Neuronal stem cell (in vitro differentiated cells): ENCODE results near the gene AMMECR1. TPM values are rescaled to one million over a fixed set of nuclear protein-coding genes. Genes with fewer than 3 reads are reported as not detected.

Source experiments
- DNase-seq: peaks from one replicate; pipeline ENCODE4 v3.0.0-alpha.2; 2013; ENCODE audit warnings: low spot score
- H2AFZ ChIP-seq: one replicate; pipeline ENCODE4 v1.6.1; 2013; ENCODE audit warnings: mild to moderate bottlenecking, low read length, inconsistent platforms
- H2AK5ac ChIP-seq: 2 replicates; pipeline ENCODE4 v1.6.1; 2013; ENCODE audit warnings: low read depth, mild to moderate bottlenecking, inconsistent platforms, low read length, moderate library complexity, mixed read lengths
- H2BK120ac ChIP-seq: 2 replicates; pipeline ENCODE4 v1.6.1; 2013; ENCODE audit warnings: low read depth, mild to moderate bottlenecking, inconsistent platforms, low read length, moderate library complexity, mixed read lengths
- H2BK12ac ChIP-seq: one replicate; pipeline ENCODE4 v1.6.1; 2013; ENCODE audit warnings: low read length, inconsistent platforms
- H2BK15ac ChIP-seq: 2 replicates; pipeline ENCODE4 v1.6.1; 2013; ENCODE audit warnings: mild to moderate bottlenecking, low read length, inconsistent platforms, mixed read lengths
- H2BK5ac ChIP-seq: one replicate; pipeline ENCODE4 v1.6.1; 2013; ENCODE audit warnings: inconsistent platforms, mild to moderate bottlenecking, low read length, moderate library complexity
- H3K14ac ChIP-seq: one replicate; pipeline ENCODE4 v1.6.1; 2013; ENCODE audit warnings: low read length, inconsistent platforms
- H3K18ac ChIP-seq: 2 replicates; pipeline ENCODE4 v1.6.1; 2013; ENCODE audit warnings: low read length, inconsistent platforms
- H3K23ac ChIP-seq: 2 replicates; pipeline ENCODE4 v1.6.1; 2013; ENCODE audit warnings: low read depth, mild to moderate bottlenecking, mixed read lengths, low read length, inconsistent platforms; ENCODE audit not compliant: poor library complexity
- H3K27ac ChIP-seq: replicated peaks from 3 replicates; pipeline ENCODE4 v1.5.1; 2013; ENCODE audit warnings: low read length, inconsistent platforms
- H3K27me3 ChIP-seq, 3 experiments: 2 replicates each; pipeline ENCODE4 v1.6.1; 2013; ENCODE audit warnings: low read length in 3 of 3, mild to moderate bottlenecking in 2 of 3, inconsistent platforms in 1 of 3, low read depth in 1 of 3, mixed read lengths in 1 of 3, moderate library complexity in 1 of 3; ENCODE audit not compliant: control insufficient read depth in 3 of 3, insufficient read depth in 3 of 3
- H3K36me3 ChIP-seq, 2 donors: replicated peaks in 1 of 2; 2 replicates each; pipeline ENCODE4 v1.6.1; 2013; ENCODE audit warnings: low read length in 2 of 2; ENCODE audit not compliant: control insufficient read depth in 2 of 2, insufficient read depth in 2 of 2
- H3K4ac ChIP-seq: 2 replicates; pipeline ENCODE4 v1.6.1; 2013; ENCODE audit warnings: inconsistent platforms, mild to moderate bottlenecking, low read length, moderate library complexity
- H3K4me1 ChIP-seq, 2 donors: 1 replicate in 1 of 2; 2 replicates in 1 of 2; pipeline ENCODE4 v1.6.1; 2013; ENCODE audit warnings: low read length in 2 of 2, low read depth in 1 of 2; ENCODE audit not compliant: control insufficient read depth in 2 of 2, insufficient read depth in 1 of 2
- H3K4me2 ChIP-seq: one replicate; pipeline ENCODE4 v1.6.1; 2013; ENCODE audit warnings: mild to moderate bottlenecking, low read length, inconsistent platforms; ENCODE audit not compliant: insufficient read depth, poor library complexity, severe bottlenecking
- H3K4me3 ChIP-seq, 2 donors: 2 replicates each; pipeline ENCODE4 v1.5.1; 2013; ENCODE audit warnings: low read length in 2 of 2, mild to moderate bottlenecking in 2 of 2, inconsistent platforms in 1 of 2, moderate library complexity in 1 of 2
- H3K79me1 ChIP-seq: one replicate; pipeline ENCODE4 v1.6.1; 2013; ENCODE audit warnings: low read depth, mild to moderate bottlenecking, inconsistent platforms, low read length, moderate library complexity
- H3K9ac ChIP-seq: one replicate; pipeline ENCODE4 v1.6.1; 2013; ENCODE audit warnings: mild to moderate bottlenecking, low read depth, low read length, inconsistent platforms; ENCODE audit not compliant: poor library complexity
- H3K9me3 ChIP-seq, 2 donors: replicated peaks in 1 of 2; 2 replicates each; pipeline versions ENCODE3 to v1.6.1; 2013; ENCODE audit warnings: low read length in 2 of 2, mild to moderate bottlenecking in 2 of 2, inconsistent platforms in 1 of 2, low read depth in 1 of 2, mixed read lengths in 1 of 2, moderate library complexity in 1 of 2; ENCODE audit not compliant: control insufficient read depth in 2 of 2, insufficient read depth in 1 of 2
- H4K8ac ChIP-seq: one replicate; pipeline ENCODE4 v1.6.1; 2013; ENCODE audit warnings: low read depth, mild to moderate bottlenecking, inconsistent platforms, low read length, moderate library complexity
- H4K91ac ChIP-seq: one replicate; pipeline ENCODE4 v1.6.1; 2013; ENCODE audit warnings: low read length, low read depth, mild to moderate bottlenecking, inconsistent platforms; ENCODE audit not compliant: poor library complexity
- WGBS, 2 donors: extraction: QIAGEN DNeasy Blood & Tissue Kit; methylation state at CpG; one replicate each; pipeline ENCODE4 v1.1.7; 2013; ENCODE audit warnings: missing lambda C conversion rate in 2 of 2, mixed read lengths in 1 of 2; ENCODE audit not compliant: insufficient read length in 2 of 2, insufficient replicate concordance in 1 of 2; ENCODE audit errors: extremely low coverage in 2 of 2; 5-methylcytosine and 5-hydroxymethylcytosine counted together
- polyA plus RNA-seq, 2 experiments: library from polyadenylated mRNA; stranded (reverse); fragments of 200-250 nt; gene quantifications; one replicate each; pipeline ENCODE4 v1.2.3, GENCODE V29; 2013

AMMECR1 gene
- polyA plus RNA-seq (2013, experiment 1 of 2): 8.7 TPM
- polyA plus RNA-seq (2013, experiment 2 of 2): 8.6 TPM

DNA sequence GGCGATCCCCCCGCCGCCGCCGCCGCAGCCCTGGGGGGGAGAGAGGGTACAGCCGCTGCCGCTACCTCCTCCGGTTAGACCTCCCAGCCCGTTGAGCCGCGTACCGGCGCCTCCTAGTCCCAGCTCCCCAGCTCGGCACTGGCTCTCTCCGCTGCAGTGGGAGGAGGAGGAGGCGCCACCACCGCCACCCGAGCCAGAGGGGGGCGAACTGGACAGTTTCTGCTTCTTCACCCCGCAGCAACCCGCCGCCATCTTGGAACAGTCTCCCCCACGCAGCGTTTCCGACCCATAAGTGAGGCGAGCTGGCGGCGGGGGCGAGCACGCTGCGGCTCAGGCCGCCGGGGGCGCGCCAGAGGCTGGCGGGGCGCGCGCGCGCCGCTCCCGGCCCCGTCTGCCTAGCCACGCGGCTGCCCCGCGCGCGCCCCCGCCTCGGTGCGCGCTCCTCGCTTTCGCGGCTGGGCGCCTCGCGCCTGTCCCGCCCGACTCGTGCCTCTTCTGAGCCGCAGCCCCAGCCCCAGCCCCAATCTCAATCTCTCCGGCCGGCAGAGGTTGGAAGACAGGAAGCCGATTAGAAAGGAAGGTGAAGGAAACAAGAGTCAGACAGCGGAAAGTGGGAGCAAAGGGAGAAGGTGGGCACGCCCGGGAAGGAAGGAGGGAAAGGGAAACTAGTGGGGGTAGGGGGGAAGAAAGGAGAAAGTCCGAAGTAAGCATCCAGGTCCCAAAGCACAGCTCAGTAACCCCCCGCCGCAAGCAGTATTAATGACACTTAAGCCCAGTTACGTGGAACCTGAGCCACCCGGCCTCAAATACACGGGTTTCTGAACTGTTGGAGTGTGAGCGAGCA is at the start of gene AMMECR1:
Gene AMMECR1, minus strand, starts transcription at position 266 of the 844 bp plus-strand sequence. Its CDS starts 14 bp downstream, at position 252.
- Histone ChIP-seq H3K9ac (peak within 1 kb of the TSS; percentile 91), H3K23ac (peak within 1 kb of the TSS; percentile 65), H3K14ac (peak within 1 kb of the TSS; percentile 89), H4K91ac (no peak within 1 kb of the TSS), H2AK5ac (no peak within 1 kb of the TSS), H4K8ac (no peak within 1 kb of the TSS), H3K27ac (peak within 1 kb of the TSS; percentile 81), H2BK5ac (no peak within 1 kb of the TSS), H3K4me2 (peak within 1 kb of the TSS; percentile 71), H2BK120ac (no peak within 1 kb of the TSS), H3K36me3 (no peaks in the 10 kb centered on the region), H3K4ac (no peak within 1 kb of the TSS), H3K27me3 (peaks cover 0 to 2% (median 0%) of the 10 kb centered on the region in 3 experiments), H2BK12ac (no peak within 1 kb of the TSS), H3K18ac (peak within 1 kb of the TSS; percentile 99), H3K79me1 (no peaks in the 10 kb centered on the region), H2AFZ (peak within 1 kb of the TSS; percentile 94), H3K9me3 (no peaks in the 10 kb centered on the region), H2BK15ac (no peak within 1 kb of the TSS), H3K4me3 (peak within 1 kb of the TSS; percentile 71 to 92), H3K4me1 (peaks cover 0 to 2% of the 10 kb centered on the region in 2 donors)
- no CpG with 5 or more reads among the region's 78 CpGs for WGBS, 2 donors
- DNase-seq: peak; percentile 72

DNA sequence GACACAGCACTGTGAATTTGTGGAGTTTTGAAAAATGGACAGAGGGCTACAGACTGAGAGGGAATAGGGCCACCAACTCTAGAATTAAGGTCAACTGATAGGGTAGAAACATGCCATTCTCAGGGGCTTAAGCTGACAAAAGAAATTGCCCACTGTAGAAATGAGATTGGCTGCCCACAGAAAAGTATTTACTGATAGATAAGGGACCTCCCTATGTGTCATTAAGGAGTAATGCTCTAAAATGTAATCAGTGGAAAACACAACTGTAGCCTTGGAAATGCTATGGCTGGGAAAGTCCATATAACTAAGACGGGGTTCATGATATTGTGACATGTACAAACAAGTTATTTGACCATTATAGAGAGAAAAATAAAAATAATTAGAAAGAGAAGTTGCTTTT is 45.4 kb upstream of the AMMECR1 start:
- no peaks in the 10 kb centered on the region for H3K36me3 ChIP-seq
- no peak overlapping the region for H3K4me3 ChIP-seq
- H3K9ac ChIP-seq: no peak overlapping the region
- no peak for DNase-seq
- no peaks in the 10 kb centered on the region for H3K4me1 ChIP-seq
- no peak overlapping the region for H2BK120ac ChIP-seq
- no CpG with 5 or more reads among the region's 1 CpG for WGBS, 2 donors
- no peak overlapping the region for H3K27ac ChIP-seq
- no peak overlapping the region for H3K4ac ChIP-seq
- no peak overlapping the region for H2BK15ac ChIP-seq
- no peak overlapping the region for H3K4me2 ChIP-seq
- H3K27me3 ChIP-seq: peaks cover 0 to 4% (median 0%) of the 10 kb centered on the region in 3 experiments
- no peak overlapping the region for H3K14ac ChIP-seq
- no peaks in the 10 kb centered on the region for H3K9me3 ChIP-seq
- H4K91ac ChIP-seq: no peak overlapping the region
- H4K8ac ChIP-seq: no peak overlapping the region
- H2AFZ ChIP-seq: no peak overlapping the region
- no peaks in the 10 kb centered on the region for H3K79me1 ChIP-seq
- no peak overlapping the region for H2AK5ac ChIP-seq
- no peak overlapping the region for H3K23ac ChIP-seq
- H2BK12ac ChIP-seq: no peak overlapping the region
- no peak overlapping the region for H2BK5ac ChIP-seq
- H3K18ac ChIP-seq: no peak overlapping the region

DNA sequence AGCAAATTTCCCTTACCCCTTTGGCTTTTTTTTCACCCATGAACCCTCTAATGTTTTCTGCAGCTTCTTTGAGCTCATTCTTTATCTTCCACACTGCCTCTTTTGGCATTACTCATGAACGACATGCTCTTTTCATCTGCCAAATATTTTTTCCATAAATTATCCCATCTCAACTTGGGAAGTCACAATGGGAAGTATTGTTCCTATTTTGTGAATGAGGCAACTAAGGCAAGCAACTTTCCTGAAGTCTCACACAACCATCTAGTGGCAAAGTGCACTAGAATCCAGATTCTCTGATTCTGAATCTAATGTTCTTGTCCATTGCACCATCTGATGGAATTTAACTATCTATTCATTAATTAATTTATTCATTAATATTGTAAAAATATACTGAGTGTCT is 41.4 kb upstream of the AMMECR1 start:
- no peak overlapping the region for H3K4me2 ChIP-seq
- H2BK5ac ChIP-seq: no peak overlapping the region
- no peak overlapping the region for H3K9ac ChIP-seq
- H3K4ac ChIP-seq: no peak overlapping the region
- no CpG with 5 or more reads among the region's 1 CpG for WGBS, 2 donors
- H3K36me3 ChIP-seq: no peaks in the 10 kb centered on the region
- no peak overlapping the region for H2BK12ac ChIP-seq
- H2BK15ac ChIP-seq: no peak overlapping the region
- H2AK5ac ChIP-seq: no peak overlapping the region
- no peak overlapping the region for H2AFZ ChIP-seq
- H3K23ac ChIP-seq: no peak overlapping the region
- peaks cover 0 to 4% (median 0%) of the 10 kb centered on the region in 3 experiments for H3K27me3 ChIP-seq
- no peaks in the 10 kb centered on the region for H3K4me1 ChIP-seq
- H4K8ac ChIP-seq: no peak overlapping the region
- H3K18ac ChIP-seq: no peak overlapping the region
- no peak overlapping the region for H4K91ac ChIP-seq
- H3K9me3 ChIP-seq: no peaks in the 10 kb centered on the region
- H3K14ac ChIP-seq: no peak overlapping the region
- no peak overlapping the region for H3K4me3 ChIP-seq
- no peak overlapping the region for H3K27ac ChIP-seq
- no peaks in the 10 kb centered on the region for H3K79me1 ChIP-seq
- H2BK120ac ChIP-seq: no peak overlapping the region
- no peak for DNase-seq

DNA sequence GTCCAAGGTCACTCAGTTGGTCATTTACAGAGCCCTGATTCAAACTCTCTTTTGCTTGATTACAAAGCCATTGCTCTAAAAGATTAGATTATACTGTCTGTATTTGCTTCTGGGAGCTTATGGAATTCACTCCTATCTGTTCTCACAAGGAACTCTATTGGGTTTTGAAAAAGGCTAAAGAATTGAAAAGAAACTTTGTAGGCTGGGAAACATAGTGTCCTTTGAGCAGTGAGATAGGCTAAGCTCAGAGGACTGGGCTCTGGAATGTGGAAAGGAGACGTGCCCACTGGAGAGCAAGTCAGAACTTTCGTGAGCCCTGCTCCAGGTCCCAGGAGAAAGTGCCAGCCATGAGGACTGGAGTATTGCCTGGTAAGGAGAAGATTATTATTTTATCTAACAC is 40.7 kb upstream of the AMMECR1 start, which contains the start of gene RTL9:
Gene RTL9, plus strand, starts transcription at position 301 of the 400 bp plus-strand sequence. CDS start 91,770 bp downstream, outside the sequence.
- H3K79me1 ChIP-seq: no peaks in the 10 kb centered on the region
- H3K27ac ChIP-seq: no peak within 1 kb of the TSS
- no peaks in the 10 kb centered on the region for H3K9me3 ChIP-seq
- H3K36me3 ChIP-seq: no peaks in the 10 kb centered on the region
- DNase-seq: no peak
- H2BK5ac ChIP-seq: no peak within 1 kb of the TSS
- no peak within 1 kb of the TSS for H3K9ac ChIP-seq
- no peak within 1 kb of the TSS for H2BK120ac ChIP-seq
- H3K14ac ChIP-seq: no peak within 1 kb of the TSS
- H2AFZ ChIP-seq: no peak within 1 kb of the TSS
- H4K91ac ChIP-seq: no peak within 1 kb of the TSS
- no peak within 1 kb of the TSS for H3K4me3 ChIP-seq
- H3K23ac ChIP-seq: no peak within 1 kb of the TSS
- no peak within 1 kb of the TSS for H3K4ac ChIP-seq
- no peak within 1 kb of the TSS for H3K4me2 ChIP-seq
- no peaks in the 10 kb centered on the region for H3K27me3 ChIP-seq
- H2AK5ac ChIP-seq: no peak within 1 kb of the TSS
- no peaks in the 10 kb centered on the region for H3K4me1 ChIP-seq
- H2BK12ac ChIP-seq: no peak within 1 kb of the TSS
- no peak within 1 kb of the TSS for H3K18ac ChIP-seq
- H4K8ac ChIP-seq: no peak within 1 kb of the TSS
- H2BK15ac ChIP-seq: no peak within 1 kb of the TSS
- no CpG with 5 or more reads among the region's 2 CpGs for WGBS, 2 donors
